GM12865 (cell line): Measurements from ENCODE around the gene NCS1.

ENCODE experiments used
- DNase-seq: peaks from one replicate; pipeline ENCODE4 v3.0.0; 2010; ENCODE audit warnings: low read depth
- H3K4me3 ChIP-seq: 2 replicates; pipeline ENCODE4 v1.5.1; 2011; ENCODE audit warnings: mild to moderate bottlenecking, low read depth, low read length, control low read depth
- CTCF ChIP-seq: IDR thresholded peaks from 2 replicates; pipeline ENCODE4 v1.5.1; 2011; ENCODE audit warnings: low read length, control low read depth, low read depth, inconsistent platforms; ENCODE audit not compliant: insufficient read depth; ENCODE audit errors: missing control alignments

Gene NCS1

GRCh38 chr9:130201974-130202373, 29.8 kb downstream of the NCS1 start:
- TF ChIP-seq CTCF: no peak
- H3K4me3 ChIP-seq: no peak overlapping the region
- no peak for DNase-seq

- no peak for TF ChIP-seq CTCF
- H3K4me3 ChIP-seq: no peak overlapping the region
- no peak for DNase-seq
Measured at GRCh38 chr9:130204341-130204740, 32.1 kb downstream of the NCS1 start.

GRCh38 chr9:130204959-130205358, 32.8 kb downstream of the NCS1 start:
- TF ChIP-seq CTCF: no peak
- no peak overlapping the region for H3K4me3 ChIP-seq
- no peak for DNase-seq

GRCh38 chr9:130205912-130206311, 33.7 kb downstream of the NCS1 start:
- no peak for TF ChIP-seq CTCF
- H3K4me3 ChIP-seq: no peak overlapping the region
- no peak for DNase-seq

GRCh38 chr9:130206579-130206978, 34.4 kb downstream of the NCS1 start:
- DNase-seq: no peak
- TF ChIP-seq CTCF: no peak
- H3K4me3 ChIP-seq: no peak overlapping the region

GRCh38 chr9:130207241-130207992, 35.2 kb downstream of the NCS1 start:
- no peak for TF ChIP-seq CTCF
- no peak overlapping the region for H3K4me3 ChIP-seq
- no peak for DNase-seq

GRCh38 chr9:130208600-130209347, 36.6 kb downstream of the NCS1 start:
- no peak overlapping the region for H3K4me3 ChIP-seq
- DNase-seq: no peak
- no peak for TF ChIP-seq CTCF
